GM18909 (cell line): ENCODE results near the gene PPM1M.

Source experiments
- ATAC-seq: cut with Tn5 transposase; IDR thresholded peaks from one replicate; pipeline ENCODE4 v1.9.1; 2021; ENCODE audit warnings: mild to moderate bottlenecking; ENCODE audit not compliant: unreplicated experiment, poor library complexity

The PPM1M gene

DNA sequence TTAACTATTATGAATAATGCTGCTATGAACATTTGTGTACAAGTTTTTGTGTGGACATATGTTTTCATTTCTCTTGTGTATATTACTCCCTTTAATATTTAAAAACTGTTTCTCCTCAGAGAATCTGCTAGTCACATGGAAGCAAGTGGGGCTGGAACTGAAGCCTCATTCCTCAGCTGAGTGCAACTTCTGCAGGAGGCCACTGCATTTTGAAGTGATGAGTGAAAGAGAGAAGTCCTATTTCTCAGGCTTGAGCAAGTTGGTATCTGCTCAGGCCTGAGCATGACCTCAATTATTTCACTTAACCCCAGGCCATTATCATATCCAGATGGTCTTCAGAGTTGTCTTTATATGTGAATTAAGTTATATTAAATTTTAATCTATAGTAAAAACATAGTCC lies 31.7 kb upstream of the PPM1M start:
- ATAC-seq, result no peak

DNA sequence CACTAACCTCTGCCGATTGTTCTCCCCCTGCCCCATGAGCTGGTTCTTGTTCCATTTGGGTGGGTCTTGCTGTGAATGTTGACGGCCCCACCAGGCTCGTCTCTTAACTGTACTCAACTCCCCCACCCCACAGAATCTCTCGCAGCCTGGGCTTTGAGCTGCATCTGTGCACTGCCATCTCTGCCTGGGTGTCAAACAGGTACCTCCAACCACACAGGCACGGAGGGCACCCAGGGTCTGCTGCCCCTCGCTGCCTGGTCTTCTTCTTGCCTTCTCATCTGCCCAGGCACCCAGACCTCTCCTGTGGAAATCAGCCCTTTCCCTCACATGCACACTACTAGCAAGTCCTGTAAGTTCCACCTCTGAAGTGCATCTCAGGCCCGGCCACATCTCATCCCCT lies 30.2 kb upstream of the PPM1M start:
- ATAC-seq, result no peak

DNA sequence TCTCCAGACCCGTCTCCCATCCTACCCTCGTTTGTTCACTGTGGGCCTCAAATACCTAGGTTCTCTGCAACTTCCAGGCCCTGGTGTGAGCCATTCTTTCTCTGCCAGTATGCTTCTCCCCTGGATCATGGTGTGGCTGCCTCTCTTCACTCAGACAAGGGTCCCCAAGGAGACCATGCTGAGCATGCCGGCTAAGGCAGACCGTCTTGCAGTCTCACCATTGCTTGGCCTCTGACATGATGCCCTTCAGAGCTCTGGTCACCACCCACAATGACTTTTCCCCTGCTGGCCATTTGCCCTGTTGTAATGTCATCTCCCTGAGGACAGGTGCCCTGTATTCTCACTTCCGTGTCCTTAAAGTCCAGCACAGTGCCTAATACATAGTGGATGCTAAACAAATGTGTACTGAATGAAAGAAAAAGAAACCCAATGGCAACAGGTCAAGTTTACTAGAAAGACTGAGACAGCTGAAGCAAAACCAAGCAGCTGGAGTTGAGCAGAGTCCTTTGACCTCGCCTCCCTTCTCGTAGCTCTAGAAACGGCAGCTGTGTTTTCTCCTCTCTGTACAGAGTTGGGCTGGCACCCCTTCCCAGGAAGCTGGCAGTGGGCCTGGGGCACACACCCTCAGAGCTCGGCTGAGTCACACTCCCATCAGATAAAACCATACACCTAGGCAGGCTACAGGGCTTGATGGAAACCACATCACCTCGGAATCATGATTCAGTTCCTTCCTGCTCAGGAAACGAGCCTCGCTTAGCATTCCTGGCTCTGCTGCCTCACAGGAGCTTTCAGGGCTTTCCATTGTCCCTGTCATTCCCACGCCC lies 28.8 kb upstream of the PPM1M start:
- no peak for ATAC-seq

DNA sequence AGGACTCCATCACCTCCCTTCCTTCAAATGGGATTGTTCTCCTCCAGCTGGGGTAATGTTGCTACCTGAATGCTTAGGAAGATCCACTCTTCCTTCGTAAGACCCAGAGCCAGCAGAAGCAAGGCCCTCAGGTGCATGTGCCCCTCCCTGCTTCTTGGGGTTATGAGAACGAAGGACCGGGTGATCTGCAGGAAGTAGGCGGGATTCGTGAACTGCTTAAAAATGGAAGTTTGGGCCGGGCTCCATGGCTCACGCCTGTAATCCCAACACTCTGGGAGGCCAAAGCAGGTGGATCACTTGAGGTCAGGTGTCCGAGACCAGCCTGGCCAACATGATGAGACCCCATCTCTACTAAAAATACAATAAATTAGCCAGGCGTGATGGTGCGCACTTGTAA lies 28.2 kb upstream of the PPM1M start:
- no peak for ATAC-seq

DNA sequence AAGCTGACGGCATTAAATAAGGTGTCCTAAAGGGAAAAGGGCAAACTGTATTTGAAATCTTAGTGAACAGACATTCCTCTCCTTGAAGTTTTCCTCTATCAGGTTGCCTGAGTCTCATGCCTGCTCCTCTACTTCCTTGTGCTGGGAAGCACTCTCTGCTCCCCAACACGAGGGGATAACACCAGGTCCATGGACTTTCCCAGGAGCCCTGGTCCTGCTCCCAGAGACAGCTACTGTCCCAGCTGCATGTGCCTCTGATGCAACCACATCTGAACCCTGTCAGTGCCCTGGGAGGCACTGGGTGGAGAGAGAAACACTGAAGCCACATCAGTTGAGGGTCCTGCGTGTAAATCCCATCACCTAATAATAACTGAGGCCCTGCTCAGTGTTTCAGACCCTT lies 27.5 kb upstream of the PPM1M start:
- ATAC-seq, result no peak

DNA sequence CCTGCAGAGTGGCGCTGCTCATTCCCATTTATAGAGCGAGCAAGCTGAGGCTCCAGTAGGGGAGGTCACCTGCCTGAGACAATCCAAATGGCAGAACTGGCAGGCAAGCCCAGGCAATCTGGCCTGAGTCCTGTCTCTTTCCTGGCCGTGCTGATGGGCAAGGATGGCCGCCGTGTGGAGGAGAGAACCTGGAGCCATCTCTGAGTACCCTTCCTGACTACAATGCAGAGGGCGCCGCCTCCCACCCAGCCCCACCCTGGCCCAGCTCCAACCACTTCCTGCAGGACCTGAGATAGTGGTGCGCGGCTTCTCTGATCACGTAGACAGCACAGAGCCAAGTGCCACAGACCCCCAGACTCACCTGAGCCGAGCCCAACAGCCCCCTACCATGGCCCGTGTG lies 27.1 kb upstream of the PPM1M start:
- no peak for ATAC-seq

DNA sequence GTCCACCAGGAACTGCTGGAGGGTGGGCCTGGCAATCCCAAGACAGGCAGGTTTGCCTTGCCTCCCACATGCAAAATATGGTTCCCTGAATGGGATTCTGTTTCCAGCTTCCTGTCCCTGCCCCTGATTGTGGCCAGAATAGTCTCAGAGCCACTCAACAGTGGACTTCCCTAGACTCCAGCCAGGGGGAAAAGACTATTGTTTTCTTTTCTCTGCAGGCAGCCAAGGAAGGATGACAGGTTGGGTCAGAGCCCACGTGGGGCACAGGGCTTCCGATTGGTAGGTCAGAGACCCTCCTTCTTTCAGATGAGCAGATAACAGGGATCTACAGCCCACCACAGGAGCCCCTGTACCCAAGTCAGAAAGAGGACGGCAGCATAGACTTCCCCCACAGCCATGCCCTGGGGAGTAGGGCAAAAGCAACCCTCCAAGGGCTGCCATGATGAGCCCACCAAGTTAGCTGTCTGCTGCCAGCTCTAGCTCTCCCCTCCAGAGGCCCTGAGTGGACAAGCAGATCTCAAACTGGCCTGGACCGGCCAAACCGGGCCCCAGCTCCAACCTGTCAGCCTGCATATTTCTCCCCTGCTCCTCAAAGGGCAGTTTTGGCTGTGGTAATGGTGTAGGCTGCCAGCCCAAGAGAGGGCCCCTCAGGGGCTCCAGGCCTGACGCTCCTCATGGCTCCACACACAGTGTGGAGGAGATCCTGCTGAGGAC lies 26.5 kb upstream of the PPM1M start:
- ATAC-seq, result no peak

DNA sequence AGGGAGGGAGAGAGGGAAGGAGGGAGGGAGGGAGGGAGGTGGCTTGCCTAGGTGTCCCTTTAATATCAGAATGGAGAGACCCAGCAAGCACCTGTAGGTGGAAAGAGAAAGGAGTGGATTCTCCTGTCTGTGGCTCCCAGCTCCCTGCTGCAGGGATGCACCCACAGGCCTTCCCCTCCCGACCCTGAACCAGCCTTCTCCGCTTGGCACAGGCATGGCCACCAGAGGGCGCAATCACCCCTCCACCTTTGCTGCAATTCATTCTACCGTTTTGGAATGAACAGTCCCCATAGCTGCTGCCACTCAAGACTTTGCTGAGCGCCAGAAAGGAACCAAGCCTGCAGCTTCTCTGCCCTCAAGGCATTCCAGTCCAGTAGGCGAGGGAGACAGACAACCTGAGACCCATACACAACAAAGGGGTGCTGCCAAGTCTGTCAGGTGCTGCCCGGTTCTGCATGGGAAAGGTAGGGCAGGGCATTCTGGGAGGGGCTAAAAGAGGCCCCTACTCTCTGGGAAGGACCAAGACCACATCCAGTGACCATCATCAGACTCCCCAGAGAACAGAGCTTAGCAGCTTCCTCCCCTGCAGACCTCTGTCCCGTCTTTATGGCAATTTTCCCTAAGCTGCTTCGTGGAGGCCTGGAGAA lies 25.1 kb upstream of the PPM1M start:
- no peak for ATAC-seq

DNA sequence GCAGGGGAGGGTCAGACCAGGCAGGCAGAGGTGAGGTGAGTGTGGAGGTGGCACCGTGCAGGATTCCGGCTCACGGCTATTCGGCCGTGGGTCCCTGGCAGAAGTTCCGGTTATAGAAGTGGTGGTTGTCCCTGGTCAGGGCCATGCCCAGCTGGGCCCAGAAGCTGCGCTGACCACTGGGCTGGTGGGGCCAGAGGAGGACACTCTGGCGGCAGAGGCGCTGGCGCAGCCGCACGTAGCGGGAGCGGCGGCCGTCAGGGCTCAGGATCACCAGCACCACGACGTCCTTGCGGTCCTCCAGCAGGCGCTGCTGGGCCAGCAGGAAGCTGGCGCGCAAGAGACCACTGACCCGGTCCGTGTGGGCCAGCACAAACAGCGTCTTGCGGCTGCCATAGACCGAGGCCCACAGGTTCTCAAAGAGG lies 24.4 kb upstream of the PPM1M start:
- ATAC-seq, result no peak

DNA sequence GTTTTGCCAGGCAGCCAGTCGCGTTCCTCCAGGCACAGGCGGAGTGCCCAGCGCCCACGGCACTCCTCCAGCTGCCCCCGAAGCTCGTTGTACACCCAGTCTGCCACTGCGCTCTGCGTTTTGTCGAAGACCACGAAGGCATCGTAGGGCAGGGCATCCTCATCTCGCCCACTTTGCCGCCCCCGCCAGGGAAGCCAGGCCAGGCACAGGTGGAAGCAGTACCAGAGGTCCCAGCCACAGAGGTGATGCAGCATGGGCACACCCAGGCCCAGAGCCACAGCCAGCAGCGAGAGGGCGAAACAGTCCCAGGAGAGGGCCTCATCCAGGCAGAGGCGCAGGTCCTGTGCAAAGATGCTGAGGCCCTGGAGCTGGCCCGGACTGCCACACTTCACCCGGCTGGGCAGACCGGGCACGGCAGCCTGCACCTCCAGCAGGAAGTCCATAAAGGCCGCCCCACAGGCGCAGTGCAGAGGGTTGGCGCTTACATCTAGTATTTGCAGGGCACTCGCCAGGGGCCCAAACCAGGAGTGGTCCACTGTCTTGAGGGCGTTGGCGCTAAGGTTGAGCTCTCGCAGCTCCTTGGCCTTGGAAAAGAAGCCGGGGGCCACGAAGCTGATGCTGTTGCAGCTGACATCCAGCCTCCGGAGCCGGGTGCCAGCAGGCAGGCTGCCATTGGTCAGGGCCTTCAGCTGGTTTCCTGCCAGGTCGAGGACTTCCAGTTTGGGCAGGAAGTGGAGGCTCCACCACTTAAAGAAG lies 23.8 kb upstream of the PPM1M start:
- no peak for ATAC-seq

DNA sequence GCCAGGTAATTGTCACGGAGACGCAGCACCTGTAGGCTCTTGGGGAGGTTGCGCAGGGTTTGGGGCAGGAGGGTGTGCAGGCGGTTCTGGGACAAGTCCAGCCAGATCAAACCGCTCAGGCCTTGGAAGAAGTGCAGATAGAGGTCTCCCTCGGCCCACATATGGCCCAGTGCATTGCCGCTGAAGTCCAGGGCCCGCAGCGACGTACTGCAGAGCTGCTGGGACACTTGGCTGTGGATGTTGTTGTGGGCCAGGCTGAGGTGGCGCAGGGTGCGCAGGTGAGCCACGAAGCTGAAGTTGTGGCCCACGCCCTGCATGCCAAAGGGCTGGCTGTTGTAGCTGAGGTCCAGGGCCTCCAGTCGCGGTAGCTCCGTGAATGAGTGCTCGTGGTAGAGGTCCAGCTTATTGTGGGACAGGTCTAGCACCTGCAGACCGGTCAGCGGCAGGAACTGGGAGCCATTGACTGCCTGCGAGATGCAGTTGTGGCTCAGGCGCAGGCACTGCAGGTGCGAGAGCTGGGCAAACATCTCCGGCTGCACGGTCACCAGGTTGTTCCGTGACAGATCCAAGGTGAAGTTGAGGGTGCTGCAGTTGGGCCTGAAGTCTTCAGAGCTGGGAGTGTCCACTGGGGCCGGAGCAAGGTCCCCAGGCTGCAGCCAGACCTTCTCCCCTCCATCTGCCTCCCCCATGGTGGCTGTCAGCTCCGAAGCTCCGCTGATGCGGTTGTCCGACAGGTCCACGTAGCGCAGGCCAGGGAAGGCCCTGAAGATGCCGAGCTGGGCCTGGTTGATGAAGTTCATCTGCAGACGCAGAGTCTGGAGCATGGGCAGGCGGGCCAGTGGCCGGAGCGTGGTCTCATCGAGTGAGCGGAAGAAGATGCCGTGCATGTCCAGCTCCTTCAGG lies 23.0 kb upstream of the PPM1M start:
- ATAC-seq, result no peak

DNA sequence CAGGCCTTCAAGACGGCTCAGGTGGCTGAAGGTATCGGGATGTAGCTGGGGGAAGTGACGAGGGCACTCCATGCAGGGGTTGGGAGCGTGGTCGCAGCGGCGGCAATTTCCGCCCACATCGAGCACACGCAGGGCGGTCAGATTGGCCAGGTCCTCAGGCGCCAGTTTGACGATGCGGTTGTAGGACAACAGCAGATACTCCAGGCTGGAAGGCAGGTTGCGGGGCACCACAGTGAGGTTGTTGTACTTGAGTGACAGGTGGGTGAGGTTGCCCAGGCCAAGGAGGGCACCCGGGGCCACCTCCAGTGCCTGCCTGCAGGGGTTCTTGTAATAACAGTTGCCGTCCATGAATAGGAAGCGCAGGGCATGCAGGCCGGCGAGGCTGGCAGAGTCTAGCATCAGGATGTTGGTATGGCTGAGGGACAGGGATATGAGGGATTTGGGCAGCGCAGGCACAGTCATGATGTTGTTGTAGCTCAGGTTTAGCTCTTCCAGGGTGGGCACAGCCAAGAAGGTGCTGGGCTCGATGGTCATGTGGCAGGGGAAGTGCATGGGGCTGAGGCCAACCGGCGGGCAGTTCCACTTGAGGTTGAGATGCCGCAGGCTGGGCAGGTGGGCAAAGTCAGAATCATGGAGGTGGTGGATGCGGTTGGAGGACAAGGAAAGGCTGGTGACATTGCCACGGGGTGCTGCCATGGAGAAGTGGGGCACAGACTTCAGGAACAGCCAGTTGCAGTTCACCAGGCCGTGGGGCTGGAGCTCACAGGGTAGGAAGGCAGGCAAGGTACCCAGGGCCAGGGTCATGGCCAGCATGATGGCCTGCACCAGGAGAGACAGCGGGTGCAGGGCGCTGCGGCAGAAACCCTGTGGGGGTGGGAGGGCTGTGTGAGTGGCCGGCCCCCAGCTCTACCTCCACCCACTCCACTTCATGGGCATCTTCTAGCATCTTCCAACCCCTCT lies 21.8 kb upstream of the PPM1M start:
- no peak for ATAC-seq

DNA sequence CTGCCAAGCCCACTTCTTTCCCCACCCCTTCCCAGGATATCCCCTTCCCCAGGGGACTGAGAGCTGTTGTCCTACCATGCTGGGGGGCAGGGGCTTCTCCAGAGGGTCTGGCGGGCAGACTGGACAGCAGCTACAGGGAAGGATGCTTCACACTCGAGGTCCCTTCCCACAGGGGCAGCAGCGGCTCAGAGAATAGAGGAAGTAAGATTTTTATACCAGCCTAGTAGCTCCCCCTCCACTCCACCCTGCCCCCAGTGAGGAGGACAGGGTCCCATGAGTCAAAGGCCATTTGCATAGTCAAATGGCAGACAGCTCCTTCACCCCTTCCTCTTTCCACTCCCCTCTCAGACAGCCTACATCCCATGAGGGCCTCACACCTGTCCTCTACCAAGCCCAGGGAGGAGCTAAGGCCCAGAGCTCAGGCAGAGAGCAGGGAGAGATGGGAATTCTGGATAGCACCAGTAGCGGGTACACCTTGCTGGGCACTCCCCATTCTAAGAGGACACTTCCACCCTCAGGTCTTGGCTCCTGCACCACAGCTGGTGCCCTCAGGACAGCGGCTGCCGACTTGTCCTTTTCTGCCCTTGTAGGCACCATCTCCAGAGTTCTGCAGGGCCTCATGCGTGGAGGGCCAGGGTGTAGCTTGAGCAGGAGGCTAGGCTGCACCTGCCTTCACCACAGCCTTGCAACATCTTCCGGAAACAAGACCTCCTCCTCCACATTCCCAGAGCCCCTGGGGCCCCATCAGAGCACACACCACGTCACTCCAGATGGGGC lies 19.9 kb upstream of the PPM1M start, which contains the start of gene TLR9:
TSS of gene TLR9 (minus strand) at position 194 of the 777 bp plus-strand sequence. CDS start at position 78, 116 bp downstream.
- ATAC-seq, result peak; percentile 86

DNA sequence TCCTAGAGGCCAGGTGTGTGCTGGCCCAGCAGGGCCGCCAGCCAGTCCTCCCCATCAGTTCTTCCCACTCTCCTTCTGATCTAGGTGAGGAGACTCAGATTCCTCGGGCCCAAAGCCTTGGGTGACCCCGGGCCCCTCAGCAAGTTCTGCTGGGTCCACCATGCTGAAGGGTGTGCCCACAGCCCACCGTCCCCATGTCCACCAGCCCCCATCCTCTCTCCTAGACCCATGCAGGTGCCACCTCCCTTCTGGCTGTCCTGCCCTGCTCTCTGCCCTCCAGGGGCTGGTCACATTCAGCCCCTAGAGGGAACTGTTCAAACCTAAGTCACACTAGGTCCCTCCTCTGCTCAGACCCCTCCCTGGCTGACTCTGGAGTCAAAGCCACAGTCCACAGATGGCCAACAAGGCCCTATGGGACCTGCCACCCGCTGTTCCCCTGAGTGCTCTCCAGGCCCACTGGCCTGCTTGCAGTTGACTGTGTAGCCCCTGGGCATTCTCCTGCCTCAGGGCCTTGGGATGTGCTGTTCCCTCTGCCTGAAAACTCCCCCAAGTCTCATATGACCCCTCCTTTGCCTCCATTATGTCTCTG lies 19.2 kb upstream of the PPM1M start:
- ATAC-seq, result no peak

DNA sequence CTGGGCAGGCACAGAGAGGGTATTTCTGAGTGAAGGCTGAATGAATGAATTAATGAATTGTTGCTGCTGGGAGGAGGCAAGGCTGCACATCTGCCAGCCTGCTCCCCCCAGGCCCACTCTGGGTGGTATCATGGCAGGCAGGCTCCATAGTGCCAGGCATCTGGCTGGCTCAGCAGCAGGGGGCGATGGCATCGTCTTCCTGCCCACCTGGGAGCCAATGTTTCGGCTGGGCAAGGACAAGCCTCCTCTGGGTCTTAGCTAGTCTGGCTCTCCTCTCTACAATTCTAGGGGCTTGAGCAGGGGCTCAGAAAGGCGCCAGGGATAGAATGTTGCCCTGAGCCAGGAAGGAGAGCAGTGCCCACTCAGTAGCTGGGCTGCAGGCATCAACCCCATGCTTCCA lies 18.4 kb upstream of the PPM1M start:
- ATAC-seq, result no peak

DNA sequence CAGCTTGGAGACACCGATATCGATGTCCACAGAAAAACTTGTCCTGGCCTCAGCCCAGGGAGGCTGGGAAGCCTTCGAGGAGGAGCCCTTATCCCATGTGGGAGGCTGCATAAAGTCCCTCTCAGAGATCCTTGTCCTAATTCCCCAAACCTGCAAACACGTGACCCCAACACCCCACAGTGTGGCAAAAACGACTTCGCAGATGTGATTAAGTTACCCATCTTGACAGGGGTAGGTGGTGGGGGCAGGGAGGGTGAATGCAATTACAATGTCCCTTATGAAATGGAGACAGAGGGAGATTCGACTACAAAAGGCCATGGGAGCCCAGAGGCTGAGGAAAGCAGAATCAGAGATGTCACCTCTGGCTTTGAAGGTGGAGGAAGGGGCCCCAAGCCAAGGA lies 17.8 kb upstream of the PPM1M start:
- ATAC-seq, result no peak

DNA sequence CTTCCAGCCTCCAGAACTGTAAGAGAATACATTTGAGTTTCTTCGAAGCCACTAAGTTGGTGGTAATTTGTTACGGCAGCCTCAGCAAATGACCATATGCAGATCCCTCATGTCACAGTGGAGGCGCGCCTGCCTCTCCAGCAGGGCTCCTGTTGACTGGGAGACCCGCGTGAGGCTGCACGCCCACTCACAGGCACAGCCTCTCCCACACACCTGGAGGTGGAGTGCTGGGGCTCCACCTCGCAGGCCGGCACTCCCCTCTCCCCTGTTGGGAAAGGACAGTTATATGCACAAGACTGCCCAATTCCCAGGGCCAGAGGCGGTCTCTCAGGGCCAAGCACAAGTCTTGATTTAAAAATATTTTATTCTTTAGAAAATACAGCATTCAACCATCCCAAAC lies 17.3 kb upstream of the PPM1M start:
- no peak for ATAC-seq
